ACHN (cell line): ENCODE data around the gene TNKS1BP1.

Source experiments
- DNase-seq: peaks from one replicate; pipeline ENCODE4 v3.0.0-alpha.2; 2015
- in situ Hi-C: cut with HindIII; loops from 2 replicates; pipeline ENCODE4 v1.10.0; 2017; ENCODE audit warnings: low sequenced_read_pairs, low pct_ligation_motif_present, low pct_unique_long_range_greater_than_20kb

TNKS1BP1 gene

GRCh38 chr11:57276971-57277675 is 47.6 kb downstream of the TNKS1BP1 start:
- in situ Hi-C loops: no loop called here
- no peak for DNase-seq

DNA sequence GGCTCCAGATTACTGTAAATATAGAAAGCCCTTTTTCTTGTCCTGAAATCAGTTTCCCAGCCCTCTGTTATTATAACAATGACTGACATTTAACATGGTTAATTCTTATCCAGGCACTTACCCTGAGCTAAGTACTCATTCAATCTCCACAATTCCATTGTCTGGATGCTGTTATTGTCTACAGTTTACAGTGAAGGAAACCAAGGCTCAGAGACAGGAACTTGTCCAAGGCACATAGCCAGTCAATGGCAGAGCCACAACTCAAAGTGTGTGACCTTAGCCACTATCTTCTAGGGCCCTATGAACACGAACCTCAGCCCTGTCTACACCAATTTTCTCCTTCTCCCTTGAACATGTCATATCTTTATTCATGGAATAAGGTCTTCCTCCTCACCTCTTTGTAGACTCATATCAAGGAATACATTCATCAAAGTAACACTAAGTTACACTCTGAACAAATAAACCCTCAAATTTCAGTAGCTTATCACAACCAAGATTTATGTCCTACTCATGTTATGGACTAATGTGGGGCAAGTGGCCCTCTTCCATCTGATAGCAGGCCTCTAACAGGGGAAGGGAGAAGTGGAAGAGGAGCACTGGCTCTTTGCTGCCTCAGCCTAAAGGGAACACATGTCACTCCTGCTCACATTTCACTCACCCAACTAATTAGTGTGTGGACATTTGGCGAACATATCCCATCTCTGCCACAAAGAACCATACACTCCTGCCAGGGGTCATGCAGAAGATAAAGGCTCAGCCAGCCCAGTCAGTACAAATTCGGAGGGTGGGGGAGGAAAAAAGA is 48.4 kb downstream of the TNKS1BP1 start:
- no peak for DNase-seq
- in situ Hi-C loops: no loop called here

- DNase-seq: no peak
- in situ Hi-C loops: no loop called here
Measured at GRCh38 chr11:57275582-57275981, 49.2 kb downstream of the TNKS1BP1 start.

GRCh38 chr11:57274904-57275498 is 49.8 kb downstream of the TNKS1BP1 start:
- DNase-seq: no peak
- in situ Hi-C loops: no loop called here

GRCh38 chr11:57273448-57274058 is 51.2 kb downstream of the TNKS1BP1 start:
- no peak for DNase-seq
- in situ Hi-C loops: no loop called here

DNA sequence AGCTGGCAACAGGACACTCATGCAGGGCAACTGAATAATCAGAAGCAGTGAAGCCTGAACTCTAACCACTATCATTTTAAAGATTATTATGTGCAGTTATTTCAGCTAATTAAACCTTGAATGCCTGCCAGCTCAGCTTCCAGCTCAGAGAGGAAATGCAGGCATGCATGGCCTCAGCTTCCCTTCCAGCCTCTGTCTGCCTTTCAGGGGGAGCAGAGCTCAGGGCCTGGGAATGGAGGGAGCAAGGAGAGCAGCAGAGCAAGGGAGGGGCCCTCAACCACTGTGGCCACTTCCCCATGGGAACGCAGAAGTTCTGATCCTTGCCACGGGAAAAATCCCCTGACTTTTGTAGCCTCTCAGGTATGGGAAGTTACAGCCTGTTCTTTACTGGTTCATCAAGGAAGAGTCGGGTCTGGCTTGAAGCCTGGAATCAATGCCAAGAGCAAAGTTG is 55.2 kb downstream of the TNKS1BP1 start:
- in situ Hi-C loops: no loop called here
- no peak for DNase-seq

GRCh38 chr11:57266157-57266556 is 58.6 kb downstream of the TNKS1BP1 start:
- in situ Hi-C loops: no loop called here
- no peak for DNase-seq

GRCh38 chr11:57263351-57263750 is 61.4 kb downstream of the TNKS1BP1 start:
- in situ Hi-C loops: no loop called here
- no peak for DNase-seq

GRCh38 chr11:57262157-57262556 is 62.6 kb downstream of the TNKS1BP1 start:
- in situ Hi-C loops: no loop called here
- DNase-seq: no peak

GRCh38 chr11:57260937-57261783 is 63.6 kb downstream of the TNKS1BP1 start:
- DNase-seq: no peak
- in situ Hi-C loops: no loop called here

- no peak for DNase-seq
- in situ Hi-C loops: no loop called here
Measured at GRCh38 chr11:57256119-57256518, 68.6 kb downstream of the TNKS1BP1 start.

DNA sequence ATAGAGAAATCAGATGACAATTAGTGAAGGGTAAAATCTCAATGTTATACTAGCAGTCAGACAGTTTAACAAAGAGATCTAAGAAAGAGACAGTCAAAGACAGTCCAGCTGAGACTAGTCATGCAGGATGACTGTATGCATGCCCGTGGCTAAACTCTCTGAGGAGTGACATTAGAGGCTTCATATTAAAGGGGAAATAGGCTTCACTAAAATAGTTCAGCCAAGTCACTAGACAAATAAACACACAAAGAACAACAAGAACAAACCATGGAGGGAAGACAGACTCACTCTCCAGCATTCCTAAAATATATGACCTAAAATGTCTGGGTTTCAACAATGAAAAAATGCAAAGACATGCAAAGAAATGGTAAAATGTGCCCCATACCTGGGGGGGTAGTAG is 69.1 kb downstream of the TNKS1BP1 start:
- no peak for DNase-seq
- in situ Hi-C loops: no loop called here

- DNase-seq: no peak
- in situ Hi-C loops: no loop called here
Measured at GRCh38 chr11:57254631-57255030, 70.1 kb downstream of the TNKS1BP1 start.

GRCh38 chr11:57251491-57252104 is 73.2 kb downstream of the TNKS1BP1 start:
- in situ Hi-C loops: no loop called here
- no peak for DNase-seq

GRCh38 chr11:57251037-57251436 is 73.7 kb downstream of the TNKS1BP1 start:
- in situ Hi-C loops: no loop called here
- no peak for DNase-seq
